IPS-18c (cell line): ENCODE results near the gene OCA2.

Experiments used
- H3K4me3 ChIP-seq: 2 replicates; pipeline ENCODE4 v1.7.0; 2013; ENCODE audit warnings: low read depth, mild to moderate bottlenecking, low read length, moderate library complexity; ENCODE audit not compliant: insufficient read depth
- H3K9me3 ChIP-seq: one replicate; pipeline ENCODE4 v1.6.1; 2013; ENCODE audit warnings: mild to moderate bottlenecking, low read length, moderate library complexity; ENCODE audit not compliant: control insufficient read depth, insufficient read depth

The OCA2 gene

DNA sequence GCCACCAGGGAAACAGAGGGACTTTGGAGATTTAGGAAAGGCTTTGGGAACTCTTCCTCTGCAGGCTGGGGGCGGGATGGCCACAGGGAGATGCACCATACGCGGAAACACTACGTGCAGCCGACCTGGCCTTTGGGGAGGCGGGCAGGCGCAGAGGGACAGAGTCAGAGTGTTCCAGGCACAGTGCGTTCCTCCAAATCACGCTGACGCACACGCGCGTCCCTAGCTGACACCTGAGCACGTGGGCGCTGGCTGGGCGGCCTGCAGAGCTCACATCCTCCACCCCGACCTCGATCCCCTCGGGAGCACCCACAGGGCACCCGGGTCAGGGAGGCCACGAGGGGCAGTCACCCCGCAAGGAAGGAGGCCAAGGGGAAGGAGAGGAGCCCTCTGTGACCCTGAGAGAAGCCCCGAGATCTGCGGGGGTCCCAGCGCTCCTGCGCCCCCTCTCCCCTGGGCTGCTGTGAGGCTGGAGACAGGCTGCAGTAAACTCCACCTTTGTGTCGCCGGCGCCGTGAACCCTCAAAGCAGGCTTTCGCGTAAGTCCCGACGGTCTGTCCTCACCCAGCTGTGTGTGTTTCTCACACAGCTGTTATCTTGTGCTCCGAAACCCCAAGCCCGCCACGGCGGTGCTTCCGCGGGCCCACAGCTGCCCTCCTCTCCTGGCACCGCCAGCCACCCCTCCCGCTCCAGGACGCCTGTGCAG, 196.3 kb downstream of the OCA2 start:
- no peak overlapping the region for H3K4me3 ChIP-seq

DNA sequence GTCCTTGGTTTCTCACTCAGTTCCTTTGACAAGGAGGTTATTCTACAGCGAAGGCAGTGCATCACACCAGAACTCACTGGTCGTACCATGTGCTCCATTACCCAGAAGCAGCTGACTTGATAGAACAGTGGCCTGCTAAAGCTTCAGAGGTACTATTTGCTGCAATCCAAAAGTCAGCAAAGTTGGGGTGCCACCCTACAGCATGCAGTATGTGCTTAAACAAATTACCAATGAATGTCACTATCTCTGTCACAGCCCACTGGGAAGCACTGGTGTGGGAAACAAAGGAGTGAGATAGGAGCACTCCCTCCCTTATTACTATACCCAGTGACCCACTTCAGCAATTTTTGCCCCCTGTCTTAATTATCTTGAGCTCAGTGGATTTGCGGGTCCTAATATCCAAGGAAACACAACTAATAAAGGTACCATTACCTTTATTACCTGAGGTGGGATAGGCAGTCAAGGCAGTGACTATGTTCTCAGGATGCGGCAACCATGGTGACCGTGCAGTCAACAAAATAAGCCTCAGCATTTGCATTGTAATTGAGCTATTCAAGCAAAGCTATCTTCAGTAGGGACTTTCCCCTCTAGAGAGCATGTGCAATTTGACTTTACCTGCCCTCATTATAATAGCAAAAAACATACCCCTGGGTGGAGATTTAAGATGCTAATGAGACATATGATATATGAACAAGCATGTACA, 199.4 kb downstream of the OCA2 start:
- H3K4me3 ChIP-seq = no peak overlapping the region
- H3K9me3 ChIP-seq = peaks cover 2% of the 10 kb centered on the region

More for the DNA sequence above, 196.3 kb downstream of the OCA2 start:
- H3K9me3 ChIP-seq = no peaks in the 10 kb centered on the region

DNA sequence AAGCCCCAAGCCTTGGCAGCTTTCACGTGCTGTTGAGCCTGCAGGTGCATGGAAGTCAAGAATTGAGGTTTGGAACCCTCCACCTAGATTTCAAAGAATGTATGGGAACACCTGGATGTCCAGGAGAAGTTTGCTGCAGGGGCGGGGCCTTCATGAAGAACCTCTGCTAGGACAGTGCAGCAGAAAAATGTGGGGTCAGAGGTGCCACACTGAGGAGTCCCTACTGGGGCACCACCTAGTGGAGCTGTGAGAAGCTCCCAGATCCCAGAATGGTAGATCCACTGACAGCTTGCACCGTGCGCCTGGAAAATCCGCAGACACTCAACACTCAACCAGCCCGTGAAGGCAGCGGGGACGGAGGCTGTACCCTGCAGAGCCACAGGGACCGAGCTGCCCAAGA, 201.6 kb downstream of the OCA2 start:
- no peak overlapping the region for H3K4me3 ChIP-seq

DNA sequence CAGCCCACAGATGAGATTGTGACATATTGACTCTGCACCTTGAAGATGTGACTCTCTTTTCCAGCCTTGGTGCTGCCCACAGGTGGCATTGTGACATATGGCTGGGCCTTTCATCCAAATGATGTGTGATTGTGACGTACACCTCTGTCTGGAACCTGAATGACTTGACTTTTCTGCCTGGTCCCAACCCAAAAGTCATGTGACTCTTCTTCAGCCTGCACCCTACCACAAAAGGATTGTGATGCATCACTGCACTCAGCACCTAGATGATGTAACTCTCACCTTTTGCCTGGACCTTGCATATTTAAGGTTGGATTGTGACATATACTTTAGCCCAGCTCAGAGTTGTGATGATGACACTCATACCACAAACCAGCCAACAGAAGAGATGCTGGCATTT, 204.5 kb downstream of the OCA2 start:
- H3K4me3 ChIP-seq = no peak overlapping the region
- peaks cover 2% of the 10 kb centered on the region for H3K9me3 ChIP-seq

More for the DNA sequence above, 201.6 kb downstream of the OCA2 start:
- peaks cover 2% of the 10 kb centered on the region for H3K9me3 ChIP-seq

DNA sequence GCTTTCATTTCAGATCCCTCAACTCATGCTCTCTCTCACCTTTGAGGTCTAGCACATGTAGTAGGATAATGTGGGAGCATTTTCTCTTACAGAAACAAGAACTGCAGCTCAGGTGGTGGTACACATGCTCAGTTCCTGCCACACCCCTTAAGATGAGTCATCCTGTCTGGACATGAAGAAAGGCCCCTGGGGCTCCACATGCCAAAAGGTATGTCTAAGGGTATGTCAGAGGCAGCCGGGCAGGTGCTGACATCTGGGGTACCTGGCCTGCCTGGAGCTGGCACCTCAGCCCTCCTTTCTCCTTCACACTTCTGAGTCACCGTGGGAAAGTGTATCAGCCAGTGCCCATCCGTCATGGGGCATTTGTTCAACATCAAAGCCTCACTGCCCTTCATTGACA, 209.9 kb downstream of the OCA2 start:
- no peak overlapping the region for H3K4me3 ChIP-seq
- H3K9me3 ChIP-seq = peaks cover 2% of the 10 kb centered on the region

DNA sequence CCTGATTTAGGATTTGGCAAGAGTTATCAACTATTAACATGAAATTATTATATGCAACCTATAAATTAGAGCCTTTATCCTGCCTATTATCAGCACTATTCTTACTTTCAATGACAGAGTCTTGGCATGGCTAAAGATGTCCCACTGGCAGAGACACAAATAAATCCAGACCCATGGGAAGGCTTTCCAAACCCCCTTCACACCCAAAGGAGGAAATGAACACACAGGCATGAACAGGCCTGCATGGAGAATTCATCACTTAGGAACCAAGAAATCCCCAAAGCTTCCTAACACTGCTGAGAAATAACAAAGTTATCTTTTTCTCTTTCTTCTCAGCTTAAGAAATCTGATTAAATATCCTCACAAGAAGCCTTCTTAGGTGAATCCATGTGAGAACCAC, 213.9 kb downstream of the OCA2 start:
- Histone ChIP-seq H3K9me3 (peaks cover 2% of the 10 kb centered on the region), H3K4me3 (no peak overlapping the region)

DNA sequence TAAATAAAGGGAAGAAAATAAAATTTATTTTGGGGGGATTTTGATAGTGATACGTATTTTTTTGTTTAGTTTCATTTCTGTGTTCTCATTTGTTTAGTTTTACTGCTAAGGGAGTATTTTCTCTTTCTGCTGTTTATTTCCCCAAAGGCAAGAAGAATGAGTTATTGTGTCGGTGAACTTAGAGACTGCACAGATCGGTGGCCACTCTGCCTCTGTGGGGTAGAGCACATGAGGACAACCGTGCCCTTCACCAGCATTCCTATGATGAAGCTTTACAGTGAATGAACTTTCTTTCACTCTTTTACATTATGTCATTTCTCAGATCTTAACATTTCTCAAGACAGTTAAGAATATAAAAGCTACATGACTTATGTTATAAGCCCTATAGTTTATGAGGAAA, 214.4 kb downstream of the OCA2 start:
- Histone ChIP-seq H3K4me3 (no peak overlapping the region), H3K9me3 (peaks cover 2% of the 10 kb centered on the region)

DNA sequence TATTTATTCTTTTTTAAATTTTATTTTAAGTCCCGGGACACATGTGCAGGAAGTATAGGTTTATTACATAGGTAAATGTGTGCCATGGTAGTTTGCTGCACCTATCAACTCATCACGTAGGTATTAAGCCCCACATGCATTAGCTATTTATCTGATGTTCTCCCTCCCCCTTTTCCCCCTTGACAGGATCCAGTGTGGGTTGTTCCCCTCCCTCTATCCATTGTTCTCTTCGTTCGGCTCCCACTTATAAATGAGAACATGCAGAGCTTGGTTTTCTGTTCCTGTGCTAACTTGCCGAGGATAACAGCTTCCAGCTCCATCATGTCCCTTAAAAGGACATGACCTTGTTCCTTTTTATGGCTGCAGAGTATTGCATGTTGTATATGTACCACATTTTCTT, 220.3 kb downstream of the OCA2 start:
- Histone ChIP-seq H3K9me3 (no peaks in the 10 kb centered on the region), H3K4me3 (no peak overlapping the region)

DNA sequence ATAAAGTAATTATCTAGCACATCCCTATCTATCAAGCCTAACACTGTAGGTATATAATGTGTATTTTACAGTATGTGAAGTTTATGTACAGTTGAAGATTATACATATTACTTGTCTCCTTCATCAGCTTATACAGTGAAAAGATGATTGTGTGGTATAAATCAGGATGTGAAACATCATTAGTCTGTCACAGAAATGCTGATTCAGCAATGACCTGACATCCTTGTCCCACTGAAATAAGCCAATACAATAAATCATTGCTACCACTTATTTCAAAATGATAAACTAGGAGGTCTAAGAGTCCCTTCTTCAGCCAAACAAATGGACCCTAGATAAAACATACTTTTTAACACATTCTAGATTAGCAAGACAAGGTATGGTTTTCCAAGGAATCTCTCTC, 225.3 kb downstream of the OCA2 start:
- H3K9me3 ChIP-seq = no peaks in the 10 kb centered on the region
- no peak overlapping the region for H3K4me3 ChIP-seq

DNA sequence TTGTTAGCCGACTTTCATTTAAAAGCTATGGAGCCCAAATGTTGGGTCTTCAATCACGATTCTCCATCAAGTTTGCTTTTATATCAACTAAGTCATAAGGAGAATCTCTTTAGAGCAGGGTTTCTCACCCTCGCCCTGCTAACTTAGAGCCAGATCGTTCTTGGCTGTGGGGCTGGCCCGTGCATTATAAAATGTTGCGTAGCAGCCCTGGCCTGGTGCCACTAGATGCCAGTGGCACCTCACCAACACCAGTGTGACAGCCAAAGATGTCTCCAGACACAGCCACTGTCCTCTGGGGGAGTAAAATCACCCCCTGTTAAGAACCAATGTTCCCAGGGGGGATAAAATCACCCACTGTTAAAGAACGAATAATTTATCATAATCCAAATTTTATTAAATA, 226.1 kb downstream of the OCA2 start:
- Histone ChIP-seq H3K9me3 (no peaks in the 10 kb centered on the region), H3K4me3 (no peak overlapping the region)

DNA sequence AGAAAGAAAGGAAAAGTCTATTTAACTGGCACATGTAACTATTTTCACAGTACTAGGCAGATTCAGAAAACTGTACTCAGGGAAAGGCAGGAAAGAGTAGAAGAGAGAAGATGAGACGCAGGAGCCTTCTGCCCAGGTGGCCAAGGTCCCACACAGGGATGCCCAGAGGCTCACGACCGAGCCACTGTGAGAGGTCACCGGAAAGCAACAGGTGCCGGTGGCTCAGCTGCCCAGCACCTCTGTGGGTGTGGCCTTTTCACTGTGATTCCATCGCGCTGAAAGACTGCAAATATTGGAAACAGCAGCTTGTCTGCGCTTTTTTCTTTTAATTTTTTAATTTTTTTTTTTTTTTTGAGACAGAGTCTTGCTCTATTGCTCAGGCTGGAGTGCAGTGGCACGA, 226.8 kb downstream of the OCA2 start:
- H3K4me3 ChIP-seq = no peak overlapping the region
- no peaks in the 10 kb centered on the region for H3K9me3 ChIP-seq

DNA sequence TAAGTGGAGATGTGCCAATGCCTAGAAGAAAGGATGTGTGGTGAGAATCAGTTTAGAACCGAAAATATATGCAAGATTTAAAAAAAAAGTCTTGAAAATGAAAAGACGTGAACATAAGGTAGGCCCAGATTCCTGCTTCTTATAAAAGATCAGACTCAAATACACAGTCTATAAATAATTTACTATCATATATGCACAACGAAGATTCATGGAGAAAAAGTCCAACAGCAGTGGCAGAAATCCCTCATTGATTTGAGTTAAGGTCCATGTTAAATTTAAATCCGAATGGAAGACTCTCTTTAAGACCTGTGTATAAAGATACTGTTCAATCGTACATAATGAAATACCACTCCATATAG, 227.2 kb downstream of the OCA2 start:
- H3K4me3 ChIP-seq = no peak overlapping the region

DNA sequence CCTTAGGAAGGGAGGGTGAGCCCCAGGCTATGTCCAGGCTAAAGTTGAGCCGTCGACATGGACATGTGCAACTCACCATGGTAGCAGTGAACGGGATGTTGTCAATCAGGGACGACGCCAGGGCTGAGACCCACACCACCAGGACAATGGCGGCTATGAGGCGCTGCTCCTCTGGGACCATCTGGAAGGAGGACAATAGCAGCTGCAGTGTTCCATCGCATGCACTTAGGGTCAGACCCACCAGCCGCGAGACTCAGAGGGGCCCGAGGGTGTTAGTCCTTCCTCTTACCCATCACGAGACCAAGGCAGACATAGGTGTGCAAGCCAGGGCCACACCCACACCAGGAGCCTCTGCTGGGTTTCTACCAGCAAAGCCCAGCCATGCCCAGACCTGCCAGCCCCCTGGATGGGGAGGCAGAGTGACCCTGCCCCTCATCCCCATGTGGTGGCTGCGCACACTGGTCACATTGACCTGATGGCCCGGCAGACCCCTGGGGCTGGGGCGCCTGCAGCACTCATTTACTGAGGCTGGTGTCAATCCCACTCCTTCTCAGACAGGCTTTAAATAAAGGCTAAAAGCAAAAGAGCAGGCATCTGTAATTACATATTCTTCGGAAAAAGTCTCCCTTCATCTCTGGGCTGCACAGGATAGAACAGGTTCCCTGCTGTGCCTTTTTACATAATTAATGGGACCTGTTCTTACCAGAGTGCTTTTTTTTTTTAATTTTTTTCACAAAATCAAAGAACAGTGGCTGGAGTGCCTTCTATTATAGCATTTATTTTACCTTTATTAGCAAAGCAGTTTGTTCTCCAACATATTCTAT, 227.8 kb downstream of the OCA2 start:
- H3K9me3 ChIP-seq = no peaks in the 10 kb centered on the region
- no peak overlapping the region for H3K4me3 ChIP-seq

More for the DNA sequence above, 227.2 kb downstream of the OCA2 start:
- no peaks in the 10 kb centered on the region for H3K9me3 ChIP-seq

DNA sequence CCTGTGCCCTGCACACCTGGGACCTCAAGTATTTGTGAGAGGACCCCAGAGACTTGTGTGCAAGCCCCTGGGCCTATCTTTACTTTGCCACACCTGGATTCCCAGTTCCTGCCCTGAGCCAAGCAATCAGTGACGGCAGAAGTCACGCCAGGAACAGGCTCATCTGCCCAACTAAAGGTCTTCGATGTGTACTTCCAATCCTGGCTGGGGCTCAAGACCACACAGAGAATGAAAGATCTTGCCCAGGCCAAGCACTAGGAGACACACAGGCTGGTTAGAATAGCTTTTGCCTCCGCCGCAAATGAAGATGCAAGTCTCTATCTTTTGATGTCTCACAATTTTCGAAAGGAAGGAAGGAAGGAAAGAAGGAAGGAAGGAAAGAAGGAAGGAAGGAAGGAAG, 228.8 kb downstream of the OCA2 start:
- Histone ChIP-seq H3K4me3 (no peak overlapping the region), H3K9me3 (no peaks in the 10 kb centered on the region)

DNA sequence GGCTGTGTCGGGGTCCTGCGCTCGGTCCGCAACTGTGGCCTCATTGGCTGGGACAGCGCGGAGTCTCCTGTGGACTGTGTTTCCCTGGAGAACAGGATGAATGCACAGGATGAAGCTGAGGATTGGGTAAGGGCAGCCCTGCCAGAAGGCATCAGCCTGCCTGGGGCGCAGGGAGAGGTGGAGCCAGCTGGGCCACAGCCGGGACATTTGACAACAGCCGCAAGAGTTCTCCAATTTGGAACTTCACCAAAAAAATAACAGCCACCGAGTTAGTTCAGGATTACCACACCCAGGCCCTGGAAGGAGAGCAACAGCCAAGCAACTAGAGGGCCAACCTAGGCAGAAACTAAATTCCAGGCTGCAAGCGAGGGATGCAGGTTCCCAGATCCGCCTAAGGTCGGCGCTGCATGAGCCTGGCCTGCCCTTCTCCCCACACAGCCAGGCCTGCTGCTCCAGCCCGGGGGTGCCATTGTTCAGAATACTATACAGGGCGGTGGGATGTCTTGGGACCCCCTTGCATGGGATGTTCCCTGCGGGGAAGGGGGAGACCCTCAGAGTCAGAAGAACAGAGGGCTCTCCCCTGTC, 229.3 kb downstream of the OCA2 start:
- Histone ChIP-seq H3K9me3 (peaks cover 2% of the 10 kb centered on the region), H3K4me3 (no peak overlapping the region)

DNA sequence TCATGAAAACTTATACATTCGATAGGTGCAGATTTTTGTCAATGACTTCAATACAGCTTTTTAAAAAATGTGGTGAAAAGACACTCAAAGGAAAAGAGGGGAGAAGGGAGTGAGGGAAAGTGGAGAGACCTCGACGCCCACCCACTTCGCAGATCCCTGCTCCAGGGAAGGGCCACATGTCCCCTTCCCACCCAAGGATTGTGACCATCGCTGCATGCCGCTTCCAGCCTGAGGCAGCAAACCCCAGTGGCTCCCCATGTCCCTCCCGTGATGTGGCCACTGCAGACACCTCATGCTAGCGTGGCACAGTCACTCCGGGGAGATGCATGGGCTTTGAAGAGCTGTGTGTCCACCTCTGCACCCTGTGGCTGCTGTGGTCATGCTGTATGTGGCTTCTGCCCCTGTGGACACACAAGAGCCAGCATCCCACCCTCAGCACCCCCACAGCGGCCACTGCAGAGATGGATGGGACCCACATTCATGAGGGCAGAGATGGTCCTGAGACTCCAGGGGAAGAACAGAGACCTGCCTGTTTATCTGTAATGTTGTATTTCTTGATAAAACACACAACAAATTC, 230.2 kb downstream of the OCA2 start:
- Histone ChIP-seq H3K4me3 (no peak overlapping the region), H3K9me3 (peaks cover 2% of the 10 kb centered on the region)

DNA sequence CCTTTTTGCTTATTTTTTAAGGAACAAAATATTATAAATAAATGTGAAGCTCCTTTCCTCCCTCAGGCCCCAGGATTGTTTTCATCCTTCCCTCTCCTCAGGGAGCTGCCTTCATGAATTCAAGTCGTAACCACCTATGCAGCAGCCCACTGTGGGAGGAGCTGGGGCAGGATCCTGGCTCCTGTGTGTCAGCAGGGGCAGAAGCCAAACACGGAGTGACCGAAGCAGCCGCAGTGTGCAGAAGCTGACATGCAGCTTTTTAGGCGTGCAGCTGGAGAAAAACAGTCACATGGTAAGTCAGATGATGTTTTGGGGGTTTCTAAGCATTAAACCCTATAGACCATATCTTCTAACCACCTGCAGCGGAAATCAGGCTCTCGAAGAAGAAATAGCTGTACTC, 231.3 kb downstream of the OCA2 start:
- Histone ChIP-seq H3K9me3 (peaks cover 3% of the 10 kb centered on the region), H3K4me3 (no peak overlapping the region)
